HG02763 (cell line): ENCODE results near the gene SEC14L5.
A peak's percentile ranks its signal among the peaks of the same experiment; 100 is the strongest.
"Not testable (repeated sequence)": the region's sequence is repeated elsewhere in the genome, so short reads cannot be mapped to it uniquely, and the experiment has no call there.

ENCODE experiments used
- ATAC-seq: cut with Tn5 transposase; IDR thresholded peaks from one replicate; pipeline ENCODE4 v1.9.1; 2021; ENCODE audit warnings: mild to moderate bottlenecking, moderate library complexity; ENCODE audit not compliant: unreplicated experiment

The SEC14L5 gene

DNA sequence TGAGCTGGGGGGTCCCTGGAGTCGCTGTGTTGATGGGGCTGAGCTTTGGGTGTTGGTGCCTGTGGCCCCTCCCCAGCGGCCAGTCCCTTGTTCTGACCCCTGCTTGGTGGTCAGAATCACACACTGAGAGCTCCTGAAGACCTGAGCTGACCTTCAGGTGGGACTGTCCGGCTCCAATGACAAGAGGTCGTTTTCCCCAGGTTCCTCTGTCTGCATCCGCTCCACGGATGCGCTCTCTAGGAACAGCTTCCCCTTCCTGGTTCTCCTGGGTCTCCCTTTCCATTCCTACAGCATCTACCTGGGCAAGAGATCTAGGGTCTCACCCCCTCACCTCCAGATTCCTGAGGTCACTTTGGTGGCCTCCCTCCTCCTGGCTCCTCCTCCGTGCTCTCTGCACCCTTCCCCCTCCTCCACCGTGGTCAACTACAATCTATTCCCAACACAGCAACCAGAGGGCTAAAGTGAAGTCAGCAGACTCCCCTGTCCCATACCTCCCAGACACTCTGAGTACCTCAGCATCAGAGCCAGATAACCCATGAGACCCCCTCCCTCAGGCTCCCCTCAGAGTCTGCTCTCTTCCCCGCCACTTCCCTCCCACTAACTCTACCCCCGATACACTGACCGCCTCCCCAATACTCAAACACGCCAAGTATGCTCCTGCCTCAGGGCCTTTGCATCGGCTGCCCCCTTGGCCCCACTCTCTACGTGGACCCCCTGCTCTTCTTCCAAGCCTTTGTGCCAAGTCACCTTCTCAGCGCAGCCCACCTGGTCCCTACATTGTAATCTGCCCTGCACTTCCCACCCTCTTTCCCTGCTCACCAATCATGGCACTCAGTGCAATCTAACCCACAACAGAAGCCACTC, 9.0 kb upstream of the SEC14L5 start:
- no peak for ATAC-seq

DNA sequence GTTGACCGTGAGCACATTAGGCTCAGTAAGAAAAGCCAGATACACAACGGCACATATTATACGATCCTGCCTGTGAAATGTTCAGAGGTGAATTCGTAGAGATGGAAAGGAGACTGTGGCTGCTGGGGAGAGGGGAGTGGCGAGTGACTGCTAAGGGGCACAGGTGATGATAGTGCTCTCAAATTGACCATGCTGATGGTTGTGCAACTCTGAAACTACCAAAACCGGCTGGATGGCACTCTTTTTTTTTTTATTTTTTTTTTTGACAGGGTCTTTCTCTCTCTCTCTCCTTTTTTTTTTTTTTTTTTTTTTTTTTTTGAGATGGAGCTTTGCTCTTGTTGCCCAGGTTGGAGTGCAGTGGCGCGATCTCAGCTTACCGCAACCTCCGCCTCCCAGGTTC, 8.1 kb upstream of the SEC14L5 start:
- ATAC-seq = no peak

GRCh38 chr16:4951583-4951982, 6.5 kb upstream of the SEC14L5 start:
- ATAC-seq = not testable (repeated sequence)

DNA sequence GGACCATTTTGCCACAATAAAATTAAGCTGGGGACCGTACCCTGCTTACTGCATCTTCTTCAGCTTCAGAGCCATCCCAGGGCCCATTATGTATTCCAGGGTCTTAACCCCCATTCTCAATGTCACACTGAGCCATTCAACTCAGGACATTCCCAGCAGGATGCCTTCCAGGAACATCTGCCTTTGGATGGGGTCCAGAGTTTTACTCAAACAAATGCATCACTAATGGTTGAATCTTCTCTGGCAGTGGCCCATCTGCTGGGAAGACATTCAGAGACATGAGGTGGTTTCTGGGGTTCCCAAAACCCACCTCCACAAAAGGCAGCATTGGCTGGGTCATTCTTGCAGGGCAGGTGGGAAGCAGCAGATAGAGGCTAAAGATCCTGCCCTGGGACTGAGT, 3.4 kb upstream of the SEC14L5 start:
- ATAC-seq = no peak

DNA sequence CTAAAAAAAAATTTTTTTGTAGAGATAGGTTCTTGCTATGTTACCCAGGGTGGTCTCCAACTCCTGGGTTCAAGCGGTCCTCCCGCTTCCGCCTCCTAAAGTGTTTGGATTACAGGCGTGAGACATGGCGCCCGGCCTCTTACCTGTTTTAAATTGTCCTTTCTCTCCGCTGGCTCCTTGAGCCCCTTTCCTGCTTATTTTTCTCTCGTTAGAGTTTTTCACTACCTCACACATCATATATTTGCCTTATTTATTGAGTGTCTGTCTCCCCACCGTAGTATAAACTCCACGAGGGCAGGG, 760 bp upstream of the SEC14L5 start:
- no peak for ATAC-seq

GRCh38 chr16:4958510-4959438, 644 bp downstream of the SEC14L5 start:
- ATAC-seq = peak; percentile 12

GRCh38 chr16:4960579-4960978, 2.4 kb downstream of the SEC14L5 start:
- ATAC-seq = no peak

DNA sequence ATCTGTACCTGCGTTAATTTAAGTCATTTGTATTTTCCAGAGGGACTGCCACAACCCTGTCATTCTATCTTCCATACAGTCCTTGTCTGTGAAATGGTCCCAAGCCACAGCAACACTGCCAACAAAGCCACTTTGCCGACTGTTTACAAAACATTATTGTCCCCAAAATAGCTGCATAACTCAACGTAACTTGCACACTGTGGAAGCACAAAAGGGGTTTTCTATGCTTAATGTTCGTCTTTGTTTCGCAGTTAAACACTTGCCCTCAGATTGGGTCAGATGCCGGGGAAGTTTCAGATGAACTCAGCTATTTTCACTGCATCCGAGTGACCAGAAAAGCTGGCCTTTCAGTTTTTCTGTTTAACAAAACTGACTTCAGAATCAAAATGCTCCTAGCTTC, 4.6 kb downstream of the SEC14L5 start:
- no peak for ATAC-seq

- not testable (repeated sequence) for ATAC-seq
Measured at GRCh38 chr16:4963527-4963926, 5.4 kb downstream of the SEC14L5 start.

DNA sequence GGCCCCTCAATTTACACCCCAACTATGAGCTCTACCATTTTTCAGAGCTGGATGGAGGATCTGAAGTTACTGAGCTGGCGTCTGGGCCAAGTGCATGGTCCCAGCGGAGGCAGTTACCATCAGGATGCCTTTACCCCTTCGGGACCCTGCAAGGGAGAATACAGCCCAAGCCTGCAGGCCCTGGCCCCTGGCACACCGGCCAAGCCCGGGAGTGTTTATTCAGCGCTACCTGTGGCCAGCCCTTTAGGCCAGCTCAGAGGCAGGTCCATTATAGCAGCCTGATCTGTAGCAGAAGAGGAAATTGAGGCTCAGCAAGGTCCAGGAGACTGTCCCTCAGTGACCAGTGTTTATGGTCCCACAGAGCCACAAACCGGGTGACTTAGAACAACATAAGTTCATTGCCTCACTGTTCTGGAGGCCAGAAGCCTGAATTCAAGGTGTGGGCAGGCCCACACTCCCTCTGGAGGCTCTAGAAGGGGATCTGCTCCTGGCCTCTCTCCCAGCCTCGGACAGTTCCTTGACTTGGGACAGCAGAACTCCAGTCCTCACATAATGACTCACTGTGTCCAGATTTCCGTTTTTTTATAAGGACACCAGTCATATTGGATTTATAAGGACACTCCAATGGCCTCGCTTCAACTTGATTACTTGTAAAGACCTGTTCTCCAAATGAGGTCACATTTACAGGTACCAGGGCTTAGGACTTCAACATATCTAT, 8.8 kb downstream of the SEC14L5 start:
- ATAC-seq = no peak

DNA sequence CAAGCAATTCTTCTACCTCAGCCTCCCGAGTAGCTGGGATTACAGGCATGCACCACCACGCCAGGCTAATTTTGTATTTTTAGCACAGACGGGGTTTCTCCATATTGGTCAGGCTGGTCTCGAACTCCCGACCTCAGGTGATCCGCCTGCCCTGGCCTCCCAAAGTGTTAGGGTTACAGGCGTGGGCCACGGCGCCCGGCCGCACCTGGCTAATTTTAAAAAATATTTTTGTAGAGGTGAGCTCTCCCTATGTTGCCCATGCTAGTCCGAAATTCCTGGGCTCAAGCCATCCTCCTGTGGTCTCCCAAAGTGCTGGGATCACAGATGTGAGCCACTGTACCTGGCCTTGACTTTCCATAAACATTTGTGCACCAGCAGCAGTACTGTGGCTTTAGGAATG, 10.1 kb downstream of the SEC14L5 start:
- not testable (repeated sequence) for ATAC-seq

DNA sequence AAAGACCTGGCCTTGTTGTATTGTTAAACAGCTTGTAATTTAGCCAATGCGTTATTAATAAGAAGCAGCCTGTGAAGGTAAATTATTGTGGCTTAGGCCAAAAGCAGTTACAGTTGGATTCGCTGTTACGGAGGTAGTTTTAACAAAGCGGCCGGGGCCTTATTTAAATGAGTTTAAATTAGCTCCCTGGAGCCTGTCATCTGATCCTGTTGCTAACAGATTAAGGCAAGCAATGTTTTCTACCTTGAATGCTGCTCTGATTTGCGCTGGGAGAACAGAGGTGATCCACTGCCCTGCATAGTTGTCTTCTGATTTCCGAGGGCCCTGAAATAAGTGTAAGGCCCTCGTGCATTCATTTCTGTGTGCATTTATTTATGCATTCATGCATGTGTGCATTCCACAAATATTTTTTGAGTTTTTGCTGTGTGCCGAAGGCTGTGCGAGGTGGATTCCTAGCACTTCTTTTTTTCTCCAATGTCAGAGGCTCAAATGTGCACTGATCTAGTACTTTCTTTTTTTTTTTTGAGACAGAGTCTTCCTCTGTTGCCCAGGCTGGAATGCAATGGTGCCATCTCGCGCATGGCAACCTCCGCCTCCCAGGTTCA, 10.9 kb downstream of the SEC14L5 start:
- ATAC-seq = no peak

DNA sequence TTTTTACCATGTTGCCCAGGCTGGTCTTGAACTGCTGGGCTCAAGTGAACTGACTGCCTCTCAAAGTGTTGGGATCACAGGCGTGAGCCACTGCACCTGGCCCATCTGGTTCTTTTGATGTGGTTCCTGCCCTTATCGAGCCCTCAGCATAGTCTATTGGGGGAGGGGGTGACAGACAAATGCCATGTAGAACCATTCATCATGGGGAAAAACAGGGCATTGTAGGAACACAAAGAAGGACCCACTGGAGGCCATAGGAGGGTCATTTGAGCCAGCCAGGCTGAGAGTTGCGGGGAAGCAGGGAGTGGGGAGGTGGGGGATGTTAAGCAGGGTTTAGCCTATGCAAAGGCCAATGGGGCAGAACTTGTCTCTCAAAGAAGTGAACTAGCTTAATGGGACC, 11.9 kb downstream of the SEC14L5 start:
- no peak for ATAC-seq

GRCh38 chr16:4972938-4973587, 14.9 kb downstream of the SEC14L5 start:
- no peak for ATAC-seq

DNA sequence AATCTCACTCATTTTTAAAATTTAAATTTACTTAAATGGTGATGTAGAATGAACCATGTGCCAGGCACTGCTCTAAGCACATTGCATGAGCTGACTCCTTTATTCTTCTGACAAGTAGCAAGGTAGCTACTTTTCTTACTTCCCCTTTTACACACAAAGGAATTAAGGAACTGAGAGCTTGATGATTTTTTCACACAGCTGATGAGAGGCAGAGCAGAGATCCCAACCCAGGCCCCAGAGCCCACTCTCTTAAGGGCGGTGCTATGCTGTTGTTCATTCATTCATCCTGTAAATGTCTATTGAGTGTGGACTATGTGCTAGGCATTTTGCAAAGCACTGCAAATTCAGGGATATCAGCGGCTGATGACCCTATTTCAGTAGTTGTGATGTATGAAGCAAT, 17.9 kb downstream of the SEC14L5 start:
- ATAC-seq = peak; percentile 76

DNA sequence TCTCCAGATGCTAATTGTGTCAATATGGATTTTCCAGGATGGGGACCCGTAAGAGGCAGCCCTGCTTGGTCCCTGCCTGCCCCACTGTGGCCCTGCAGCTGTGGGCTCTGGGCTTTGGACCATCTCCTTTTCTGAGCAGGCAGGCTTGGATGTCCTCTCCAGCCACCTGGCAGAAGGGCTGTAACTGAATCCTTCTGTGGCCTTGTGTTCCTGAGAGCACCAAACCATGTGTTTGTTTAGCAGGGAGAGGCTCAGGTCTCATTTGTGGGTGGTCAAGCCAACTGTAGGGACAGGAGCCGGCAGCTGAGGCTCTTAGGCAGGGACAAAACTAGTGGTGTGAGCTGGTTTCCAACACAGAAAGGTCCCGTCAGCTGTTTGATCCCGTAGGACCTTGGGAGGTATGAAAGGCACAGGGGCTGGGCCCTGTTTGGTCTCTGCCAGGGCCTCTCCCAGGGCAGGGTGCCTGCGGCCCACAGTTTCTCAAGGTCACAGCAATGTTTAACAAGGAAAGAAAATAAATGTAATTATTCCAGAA, 18.5 kb downstream of the SEC14L5 start:
- ATAC-seq = no peak

- ATAC-seq = no peak
Measured at GRCh38 chr16:4979164-4979563, 21.0 kb downstream of the SEC14L5 start.

GRCh38 chr16:4979736-4980660, 21.9 kb downstream of the SEC14L5 start:
- ATAC-seq = no peak

- ATAC-seq = no peak
Measured at GRCh38 chr16:4980691-4981090, 22.6 kb downstream of the SEC14L5 start.
